LNCAP (cell line): Measurements from ENCODE around the gene SPATA18.

Experiments used
- TF ChIP-seq, protein P1 (sequence below): fragments of 450-650 bp; IDR thresholded peaks from 2 replicates; pipeline ENCODE4 v1.5.1; 2017; ENCODE audit warnings: mild to moderate bottlenecking

SPATA18 gene

GRCh38 chr4:52081216-52081615 lies 30.1 kb downstream of the SPATA18 start:
- TF ChIP-seq, protein P1, sequence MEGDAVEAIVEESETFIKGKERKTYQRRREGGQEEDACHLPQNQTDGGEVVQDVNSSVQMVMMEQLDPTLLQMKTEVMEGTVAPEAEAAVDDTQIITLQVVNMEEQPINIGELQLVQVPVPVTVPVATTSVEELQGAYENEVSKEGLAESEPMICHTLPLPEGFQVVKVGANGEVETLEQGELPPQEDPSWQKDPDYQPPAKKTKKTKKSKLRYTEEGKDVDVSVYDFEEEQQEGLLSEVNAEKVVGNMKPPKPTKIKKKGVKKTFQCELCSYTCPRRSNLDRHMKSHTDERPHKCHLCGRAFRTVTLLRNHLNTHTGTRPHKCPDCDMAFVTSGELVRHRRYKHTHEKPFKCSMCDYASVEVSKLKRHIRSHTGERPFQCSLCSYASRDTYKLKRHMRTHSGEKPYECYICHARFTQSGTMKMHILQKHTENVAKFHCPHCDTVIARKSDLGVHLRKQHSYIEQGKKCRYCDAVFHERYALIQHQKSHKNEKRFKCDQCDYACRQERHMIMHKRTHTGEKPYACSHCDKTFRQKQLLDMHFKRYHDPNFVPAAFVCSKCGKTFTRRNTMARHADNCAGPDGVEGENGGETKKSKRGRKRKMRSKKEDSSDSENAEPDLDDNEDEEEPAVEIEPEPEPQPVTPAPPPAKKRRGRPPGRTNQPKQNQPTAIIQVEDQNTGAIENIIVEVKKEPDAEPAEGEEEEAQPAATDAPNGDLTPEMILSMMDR = no peak

- TF ChIP-seq, protein P1 = no peak
Measured at GRCh38 chr4:52091801-52092200, 40.7 kb downstream of the SPATA18 start.

DNA sequence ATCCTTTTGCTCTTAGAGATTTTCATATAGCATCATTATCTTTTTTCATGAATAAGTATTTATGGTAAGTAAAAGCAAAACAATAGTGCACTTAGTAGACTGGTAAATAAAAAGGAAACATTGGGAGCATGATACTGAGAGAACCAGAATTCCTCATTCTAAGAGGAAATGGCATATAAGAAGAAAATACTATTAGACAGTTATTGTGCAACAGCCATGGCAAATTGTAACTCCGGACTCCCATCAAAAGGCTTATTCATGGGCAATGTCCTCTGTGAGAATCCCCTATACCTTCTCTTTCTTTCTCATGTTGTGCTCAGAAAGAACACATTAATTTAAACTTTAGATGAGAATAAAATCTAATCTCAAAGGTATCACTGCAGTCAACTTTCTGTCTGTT lies 42.4 kb downstream of the SPATA18 start:
- TF ChIP-seq, protein P1 = no peak

DNA sequence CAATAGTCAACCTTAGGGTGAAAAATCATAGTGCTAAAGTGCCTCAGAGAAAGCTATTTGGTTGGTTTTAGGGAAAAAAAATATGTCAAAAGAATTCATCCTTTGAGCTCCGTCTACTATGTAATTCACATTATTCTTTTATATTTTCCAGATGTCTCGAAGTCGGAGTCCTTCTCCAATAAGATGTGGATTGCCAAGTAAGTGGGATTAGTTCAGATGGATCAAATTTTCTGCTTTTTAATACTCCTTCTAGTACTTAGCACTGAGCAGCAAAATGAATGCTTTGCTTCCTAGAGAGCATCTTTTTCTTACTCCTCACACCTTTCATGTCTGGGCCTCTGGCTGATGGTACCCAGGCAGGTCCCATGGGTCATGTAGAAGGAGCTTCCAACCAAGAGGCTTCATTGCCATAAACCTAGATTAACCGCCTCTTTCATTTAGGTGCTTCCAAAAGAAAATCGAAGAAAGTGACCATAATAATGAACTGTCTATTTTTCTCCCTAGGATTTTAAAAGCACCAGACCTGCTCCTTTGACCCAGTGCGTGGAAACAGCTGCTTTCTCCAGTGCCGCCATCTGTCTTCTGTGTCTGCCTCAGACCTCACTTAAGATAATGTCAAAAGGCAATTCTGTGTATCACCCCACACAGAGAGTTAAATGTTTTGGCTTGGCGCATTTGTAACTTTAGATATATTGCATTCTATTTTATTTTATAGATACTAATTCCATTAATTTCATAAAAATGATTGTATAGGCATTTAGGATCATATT lies 43.5 kb downstream of the SPATA18 start:
- TF ChIP-seq, protein P1 = no peak

DNA sequence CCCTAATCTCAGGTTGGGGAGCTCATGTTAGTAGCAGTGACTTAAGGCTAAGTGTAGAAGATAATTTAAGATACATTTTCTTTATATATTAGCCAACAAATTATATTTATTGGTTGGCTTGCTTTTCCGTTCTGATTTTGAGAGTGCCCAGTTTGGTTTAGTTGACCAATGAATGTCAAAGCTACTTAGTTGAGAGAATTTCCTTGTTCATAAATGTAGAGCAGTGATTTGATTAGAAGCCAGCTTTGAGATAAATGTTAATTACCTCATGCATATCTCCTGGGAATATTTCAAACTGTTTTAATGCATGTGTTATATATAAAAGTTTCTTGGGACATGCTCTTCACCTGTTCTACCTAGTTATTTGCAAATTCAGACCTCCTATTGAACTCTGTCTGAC lies 44.3 kb downstream of the SPATA18 start:
- TF ChIP-seq, protein P1 = no peak

GRCh38 chr4:52096048-52096447 lies 44.9 kb downstream of the SPATA18 start:
- TF ChIP-seq, protein P1 = no peak

DNA sequence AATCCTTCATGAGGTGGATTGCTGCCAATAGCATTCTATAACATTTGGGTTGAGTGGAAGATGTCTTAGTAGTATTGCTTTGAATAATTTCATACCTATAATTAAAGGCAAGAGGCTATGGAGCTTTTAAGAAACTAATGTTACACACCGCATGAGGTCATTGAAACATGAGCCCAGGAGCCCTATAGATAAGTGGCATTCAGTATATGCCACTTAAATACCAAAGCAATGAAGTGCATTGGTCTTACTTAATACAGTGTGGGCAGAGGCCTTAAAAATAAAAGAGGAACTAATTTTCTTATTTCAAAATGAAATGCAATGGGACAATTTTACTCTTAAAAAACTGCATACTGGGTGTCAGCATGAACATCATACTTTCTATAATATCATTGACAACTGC lies 47.5 kb downstream of the SPATA18 start:
- TF ChIP-seq, protein P1 = no peak
